Activated CD4-positive, alpha-beta T cell treated with anti-CD3 and anti-CD28 coated beads, Interleukin-2, amount 10 ng/mL, durations not matched to agents 7 days and 5 days (primary cell): ENCODE measurements around the gene ITFG1. TPM values are rescaled to one million over a fixed set of nuclear protein-coding genes. Genes with fewer than 3 reads are reported as not detected.
"Not testable (repeated sequence)": the region's sequence is repeated elsewhere in the genome, so short reads cannot be mapped to it uniquely, and the experiment has no call there.

Source experiments
- CTCF ChIA-PET: fragments of 350-600 bp; sonication (Branson Sonifier 250); formaldehyde crosslinking; loops from one replicate; lab custom pipeline; 2021; ENCODE audit warnings: antibody characterized with exemption; lab: Charles Lee
- POLR2A ChIA-PET: fragments of 350-600 bp; sonication (Branson Sonifier 250); formaldehyde crosslinking; loops from one replicate; lab custom pipeline; 2021; ENCODE audit warnings: antibody characterized with exemption; lab: Charles Lee
- DNase-seq: peaks from one replicate; pipeline ENCODE4 v3.0.0-alpha.2; 2020
- H3K27ac Mint-ChIP-seq: one replicate; pipeline ENCODE4 v1.8.0; 2021; ENCODE audit warnings: mild to moderate bottlenecking, moderate library complexity, mixed read lengths
- H3K27me3 Mint-ChIP-seq: one replicate; pipeline ENCODE4 v1.8.0; 2021; ENCODE audit warnings: mixed read lengths
- H3K36me3 Mint-ChIP-seq: one replicate; pipeline ENCODE4 v1.8.0; 2021; ENCODE audit warnings: low read depth, mixed read lengths
- H3K4me1 Mint-ChIP-seq: one replicate; pipeline ENCODE4 v1.8.0; 2021; ENCODE audit warnings: mixed read lengths
- H3K4me3 Mint-ChIP-seq: one replicate; pipeline ENCODE4 v1.8.0; 2021; ENCODE audit warnings: mild to moderate bottlenecking, moderate library complexity, mixed read lengths
- H3K9me3 Mint-ChIP-seq: one replicate; pipeline ENCODE4 v1.8.0; 2021; ENCODE audit warnings: mixed read lengths
- total RNA-seq, 2 experiments: library from RNA; stranded (reverse); gene quantifications; one replicate each; pipeline ENCODE4 v1.2.3, GENCODE V29; 2021

The ITFG1 gene
- total RNA-seq, 2 experiments from 2014 or later, result 26.7 to 34.7 TPM

GRCh38 chr16:47386201-47386718, 74.6 kb downstream of the ITFG1 start:
- ChIA-PET POLR2A (no interaction called here), CTCF (interaction anchor here (0.7 kb wide), 1 partner anchor 244 kb away, joined by 3 read pairs; no protein-coding TSS in a partner anchor)
- H3K4me1 Mint-ChIP-seq, result no peaks in the 10 kb centered on the region
- H3K36me3 Mint-ChIP-seq, result no peaks in the 10 kb centered on the region
- H3K9me3 Mint-ChIP-seq, result no peaks in the 10 kb centered on the region
- no peaks in the 10 kb centered on the region for H3K27me3 Mint-ChIP-seq
- DNase-seq, result no peak
- H3K27ac Mint-ChIP-seq, result no peak overlapping the region
- H3K4me3 Mint-ChIP-seq, result no peak overlapping the region

- POLR2A ChIA-PET, result no interaction called here
- Mint-ChIP-seq H3K4me1 (no peaks in the 10 kb centered on the region), H3K27ac (no peak overlapping the region), H3K36me3 (no peaks in the 10 kb centered on the region), H3K9me3 (no peaks in the 10 kb centered on the region), H3K27me3 (no peaks in the 10 kb centered on the region), H3K4me3 (no peak overlapping the region)
- no peak for DNase-seq
- CTCF ChIA-PET, result no interaction called here
These were observed 78.5 kb downstream of the ITFG1 start for GRCh38 chr16:47382362-47382761.

- CTCF ChIA-PET, result no interaction called here
- no peaks in the 10 kb centered on the region for H3K4me1 Mint-ChIP-seq
- POLR2A ChIA-PET, result no interaction called here
These were observed 83.7 kb downstream of the ITFG1 start for GRCh38 chr16:47377154-47377553.

GRCh38 chr16:47375423-47375822, 85.4 kb downstream of the ITFG1 start:
- Mint-ChIP-seq H3K27ac (no peak overlapping the region), H3K27me3 (no peaks in the 10 kb centered on the region), H3K4me3 (no peak overlapping the region), H3K4me1 (no peaks in the 10 kb centered on the region), H3K9me3 (peaks cover 7% of the 10 kb centered on the region), H3K36me3 (peaks cover 25% of the 10 kb centered on the region)
- POLR2A ChIA-PET, result no interaction called here
- CTCF ChIA-PET, result no interaction called here
- no peak for DNase-seq

More at GRCh38 chr16:47377154-47377553, 83.7 kb downstream of the ITFG1 start:
- no peak overlapping the region for H3K4me3 Mint-ChIP-seq
- DNase-seq, result no peak
- peaks cover 3% of the 10 kb centered on the region for H3K9me3 Mint-ChIP-seq
- H3K27ac Mint-ChIP-seq, result no peak overlapping the region
- H3K36me3 Mint-ChIP-seq, result peaks cover 19% of the 10 kb centered on the region
- no peaks in the 10 kb centered on the region for H3K27me3 Mint-ChIP-seq

- Mint-ChIP-seq H3K4me1 (no peaks in the 10 kb centered on the region), H3K27me3 (no peaks in the 10 kb centered on the region), H3K36me3 (peaks cover 30% of the 10 kb centered on the region), H3K4me3 (no peak overlapping the region), H3K27ac (no peak overlapping the region), H3K9me3 (peaks cover 9% of the 10 kb centered on the region)
- POLR2A ChIA-PET, result no interaction called here
- no peak for DNase-seq
- CTCF ChIA-PET, result interaction anchor here (0.6 kb wide), 1 partner anchor 8 kb away, joined by 3 read pairs; no protein-coding TSS in a partner anchor
These were observed 86.2 kb downstream of the ITFG1 start for GRCh38 chr16:47374629-47375028.

GRCh38 chr16:47371271-47372014, 89.4 kb downstream of the ITFG1 start:
- H3K27me3 Mint-ChIP-seq, result no peaks in the 10 kb centered on the region
- H3K36me3 Mint-ChIP-seq, result peaks cover 30% of the 10 kb centered on the region
- H3K4me3 Mint-ChIP-seq, result no peak overlapping the region
- H3K4me1 Mint-ChIP-seq, result no peaks in the 10 kb centered on the region
- H3K9me3 Mint-ChIP-seq, result peaks cover 9% of the 10 kb centered on the region
- DNase-seq, result no peak
- CTCF ChIA-PET, result interaction anchor here (0.7 kb wide), 1 partner anchor 15 kb away, joined by 3 read pairs; no protein-coding TSS in a partner anchor
- POLR2A ChIA-PET, result no interaction called here
- no peak overlapping the region for H3K27ac Mint-ChIP-seq

GRCh38 chr16:47370536-47370935, 90.3 kb downstream of the ITFG1 start:
- Mint-ChIP-seq H3K4me1 (no peaks in the 10 kb centered on the region), H3K27ac (no peak overlapping the region), H3K9me3 (peaks cover 9% of the 10 kb centered on the region), H3K36me3 (peaks cover 30% of the 10 kb centered on the region), H3K27me3 (no peaks in the 10 kb centered on the region), H3K4me3 (no peak overlapping the region)
- POLR2A ChIA-PET, result no interaction called here
- DNase-seq, result no peak
- CTCF ChIA-PET, result no interaction called here

- no peaks in the 10 kb centered on the region for H3K27me3 Mint-ChIP-seq
- CTCF ChIA-PET, result interaction anchor here (0.6 to 1.5 kb wide), 2 partner anchors 9 to 11 kb away, joined by 3 read pairs; no protein-coding TSS in a partner anchor
- no peak overlapping the region for H3K4me3 Mint-ChIP-seq
- H3K36me3 Mint-ChIP-seq, result peaks cover 20% of the 10 kb centered on the region
- POLR2A ChIA-PET, result no interaction called here
- H3K27ac Mint-ChIP-seq, result no peak overlapping the region
- H3K4me1 Mint-ChIP-seq, result no peaks in the 10 kb centered on the region
- peaks cover 6% of the 10 kb centered on the region for H3K9me3 Mint-ChIP-seq
- no peak for DNase-seq
These were observed 94.6 kb downstream of the ITFG1 start for GRCh38 chr16:47366228-47366627.

- Mint-ChIP-seq H3K27ac (no peak overlapping the region), H3K4me3 (no peak overlapping the region), H3K9me3 (no peaks in the 10 kb centered on the region), H3K27me3 (no peaks in the 10 kb centered on the region), H3K4me1 (no peaks in the 10 kb centered on the region), H3K36me3 (peaks cover 10% of the 10 kb centered on the region)
- DNase-seq, result no peak
- CTCF ChIA-PET, result no interaction called here
- POLR2A ChIA-PET, result no interaction called here
These were observed 97.1 kb downstream of the ITFG1 start for GRCh38 chr16:47363761-47364160.

GRCh38 chr16:47359478-47359877, 101.4 kb downstream of the ITFG1 start:
- Mint-ChIP-seq H3K27me3 (no peaks in the 10 kb centered on the region), H3K36me3 (peaks cover 7% of the 10 kb centered on the region), H3K9me3 (no peaks in the 10 kb centered on the region), H3K27ac (no peak overlapping the region), H3K4me1 (no peaks in the 10 kb centered on the region), H3K4me3 (no peak overlapping the region)
- ChIA-PET POLR2A (interaction anchor here (0.7 kb wide), 1 partner anchor 298 kb away, joined by 3 read pairs; no protein-coding TSS in a partner anchor), CTCF (no interaction called here)
- no peak for DNase-seq

- ChIA-PET CTCF (no interaction called here), POLR2A (no interaction called here)
- peaks cover 7% of the 10 kb centered on the region for H3K36me3 Mint-ChIP-seq
- no peaks in the 10 kb centered on the region for H3K9me3 Mint-ChIP-seq
- no peaks in the 10 kb centered on the region for H3K27me3 Mint-ChIP-seq
- DNase-seq, result no peak
- no peak overlapping the region for H3K27ac Mint-ChIP-seq
- no peak overlapping the region for H3K4me3 Mint-ChIP-seq
- no peaks in the 10 kb centered on the region for H3K4me1 Mint-ChIP-seq
These were observed 102.0 kb downstream of the ITFG1 start for GRCh38 chr16:47358816-47359215.

- H3K27me3 Mint-ChIP-seq, POLR2A ChIA-PET, CTCF ChIA-PET, H3K27ac Mint-ChIP-seq, H3K4me1 Mint-ChIP-seq, DNase-seq, H3K4me3 Mint-ChIP-seq: not testable (repeated sequence)
- Mint-ChIP-seq H3K36me3 (peaks cover 30% of the 10 kb centered on the region), H3K9me3 (peaks cover 41% of the 10 kb centered on the region)
These were observed 111.8 kb downstream of the ITFG1 start for GRCh38 chr16:47349029-47349428.

GRCh38 chr16:47347021-47347696, 113.7 kb downstream of the ITFG1 start:
- CTCF ChIA-PET, result interaction anchor here (0.6 kb wide), 1 partner anchor 22 kb away, joined by 3 read pairs; no protein-coding TSS in a partner anchor
- H3K36me3 Mint-ChIP-seq, result peaks cover 28% of the 10 kb centered on the region
- H3K4me3 Mint-ChIP-seq, result not testable (repeated sequence)

More at GRCh38 chr16:47347021-47347696, 113.7 kb downstream of the ITFG1 start:
- H3K9me3 Mint-ChIP-seq, result peaks cover 40% of the 10 kb centered on the region
- DNase-seq, H3K27ac Mint-ChIP-seq, POLR2A ChIA-PET, H3K27me3 Mint-ChIP-seq, H3K4me1 Mint-ChIP-seq: not testable (repeated sequence)
